Fibroblast of upper back skin (primary cell): ENCODE data around the gene NPAS3.

Experiments
- DNase-seq: peaks from one replicate; pipeline ENCODE4 v3.0.0-alpha.2; 2013

NPAS3 gene

DNA sequence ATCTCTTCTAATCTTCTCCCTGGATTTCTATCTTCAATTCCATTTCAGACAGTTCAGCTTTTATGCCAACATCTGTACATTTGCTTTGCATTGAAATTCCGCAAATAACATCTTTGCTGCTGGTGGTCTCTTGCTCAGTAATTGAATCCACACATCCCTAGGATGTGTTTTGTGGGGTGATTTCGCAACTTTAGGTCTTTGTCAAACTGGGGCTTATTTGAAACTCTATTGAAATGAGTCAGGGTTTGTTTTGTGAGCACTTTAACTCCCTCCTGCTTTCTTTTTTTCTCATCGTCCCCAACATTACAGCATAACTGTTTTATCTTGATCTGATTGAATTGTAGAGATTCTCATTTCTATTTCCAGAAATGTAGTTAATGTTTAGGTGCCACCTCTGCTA lies 404.3 kb downstream of the NPAS3 start:
- DNase-seq: peak; percentile 84

- DNase-seq: peak; percentile 62
These were observed 409.1 kb downstream of the NPAS3 start for GRCh38 chr14:33347796-33348195.

GRCh38 chr14:33348510-33348909 lies 409.8 kb downstream of the NPAS3 start:
- no peak for DNase-seq

- no peak for DNase-seq
These were observed 411.2 kb downstream of the NPAS3 start for GRCh38 chr14:33349871-33350270.

DNA sequence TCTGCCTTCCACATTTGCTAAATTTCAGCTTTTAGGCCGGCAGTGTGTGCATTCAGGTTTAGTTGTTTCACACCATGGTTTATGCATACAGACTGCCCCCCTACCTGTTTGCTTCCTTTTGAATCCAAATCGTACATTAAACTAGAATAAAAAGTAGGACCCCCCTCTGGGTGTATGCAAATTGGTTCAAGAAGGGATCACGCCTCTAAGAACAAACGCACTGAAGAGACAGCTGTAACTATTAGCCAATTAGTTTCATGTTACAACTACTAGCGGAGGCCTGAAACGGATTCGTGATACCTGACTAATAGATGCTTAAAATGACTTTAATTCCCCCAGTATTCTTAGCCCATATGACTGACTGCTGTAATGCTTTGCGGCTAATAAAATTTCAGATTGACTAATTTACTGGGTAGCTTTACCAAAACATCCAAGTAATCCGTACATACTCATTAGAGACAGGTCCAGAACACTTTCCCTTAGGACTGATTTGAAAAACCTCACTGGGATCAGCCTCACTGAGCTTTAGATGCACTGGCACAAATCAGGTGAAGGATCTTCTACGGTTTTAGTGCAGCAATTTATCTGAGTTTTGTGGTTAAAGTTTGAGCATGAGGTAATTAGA lies 411.8 kb downstream of the NPAS3 start:
- no peak for DNase-seq

DNA sequence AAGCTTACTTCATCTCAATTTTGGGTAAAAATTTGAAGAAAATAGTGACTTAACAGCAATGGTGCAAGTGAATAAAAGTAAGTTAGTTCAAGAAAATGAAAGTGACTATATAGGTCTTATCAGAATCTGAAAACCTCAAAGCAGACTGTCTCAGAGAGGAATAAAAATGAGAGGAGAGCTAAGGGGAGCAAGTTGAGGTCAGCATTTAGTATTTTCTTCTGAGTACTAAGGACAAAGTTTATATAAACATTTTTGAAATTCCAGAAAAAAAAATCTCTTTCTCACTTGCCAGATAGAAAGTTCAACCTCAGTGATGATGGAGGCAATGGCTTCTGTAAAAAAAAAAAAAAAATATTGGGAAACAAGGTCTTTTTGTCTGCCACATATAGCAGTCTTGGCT lies 414.1 kb downstream of the NPAS3 start:
- DNase-seq: no peak

- DNase-seq: no peak
These were observed 417.5 kb downstream of the NPAS3 start for GRCh38 chr14:33356181-33356580.

- DNase-seq: no peak
These were observed 418.7 kb downstream of the NPAS3 start for GRCh38 chr14:33357225-33358010.

DNA sequence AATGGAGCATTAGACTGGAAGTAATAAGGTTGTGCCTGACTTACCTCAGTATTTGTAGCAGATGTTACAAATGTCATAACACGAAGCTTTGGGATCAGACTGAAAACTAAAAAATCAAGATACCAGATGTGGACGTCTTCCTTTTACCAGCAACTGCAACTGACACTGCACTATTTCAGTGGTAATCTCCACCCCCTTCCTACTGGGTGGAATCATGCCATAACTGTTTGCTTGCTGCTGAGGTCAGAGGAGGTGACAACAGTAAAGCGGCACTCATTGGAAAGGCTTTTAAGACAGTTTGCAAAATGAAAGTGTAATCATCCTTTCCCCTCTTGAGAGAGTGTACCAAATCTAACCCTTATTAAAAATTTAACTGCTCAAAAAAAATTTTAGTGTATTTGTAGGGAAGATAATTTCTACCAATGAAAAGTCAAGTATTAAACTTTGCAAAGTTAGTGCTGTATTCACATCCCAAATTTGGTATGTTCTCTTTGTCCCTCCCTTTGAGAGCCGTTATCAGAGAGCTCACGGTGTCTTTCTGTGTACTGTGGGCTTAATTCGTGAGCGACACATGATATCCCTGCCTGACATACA lies 420.7 kb downstream of the NPAS3 start:
- no peak for DNase-seq

- DNase-seq: no peak
These were observed 424.3 kb downstream of the NPAS3 start for GRCh38 chr14:33362934-33363333.

DNA sequence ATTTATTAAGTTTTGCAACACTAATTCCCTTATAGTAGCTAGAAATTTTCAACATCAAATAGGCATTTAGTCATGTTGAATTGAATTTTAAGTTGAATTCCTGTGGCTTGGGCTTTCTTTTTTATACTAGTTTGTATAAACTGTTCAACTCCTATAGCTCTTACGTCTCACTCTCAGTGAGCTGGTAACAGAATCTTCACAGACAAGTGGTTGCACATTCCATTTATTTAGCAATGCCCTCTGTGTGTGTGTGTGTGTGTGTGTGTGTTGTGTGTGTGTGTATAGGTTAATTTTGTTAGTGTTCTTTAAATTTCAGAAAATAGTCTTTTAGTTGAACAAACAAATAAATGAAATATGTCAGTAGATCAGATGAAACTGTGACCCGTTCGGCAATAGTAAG lies 425.0 kb downstream of the NPAS3 start:
- peak; percentile 74 for DNase-seq

- DNase-seq: no peak
These were observed 425.8 kb downstream of the NPAS3 start for GRCh38 chr14:33364466-33364865.

DNA sequence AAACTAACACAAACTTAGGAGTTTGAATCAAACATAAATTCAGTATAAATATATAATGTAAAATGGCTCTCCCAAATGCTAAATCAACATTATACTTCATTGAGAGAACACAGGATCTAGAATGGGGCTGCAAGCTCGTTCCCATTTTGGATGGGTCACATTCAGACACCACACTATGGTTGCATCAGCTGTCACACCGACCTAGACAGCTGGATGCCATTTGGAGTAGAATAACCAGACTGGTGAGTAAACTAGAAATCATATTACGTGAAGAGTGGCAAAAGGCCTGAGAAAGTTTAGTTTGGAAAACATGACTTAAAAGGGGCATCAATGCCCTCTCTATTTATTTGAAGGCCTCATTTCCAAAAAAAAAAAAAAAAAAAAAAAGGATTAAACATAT lies 430.4 kb downstream of the NPAS3 start:
- DNase-seq: no peak

- DNase-seq: no peak
These were observed 431.3 kb downstream of the NPAS3 start for GRCh38 chr14:33369972-33370371.

- DNase-seq: no peak
These were observed 431.7 kb downstream of the NPAS3 start for GRCh38 chr14:33370426-33370825.

DNA sequence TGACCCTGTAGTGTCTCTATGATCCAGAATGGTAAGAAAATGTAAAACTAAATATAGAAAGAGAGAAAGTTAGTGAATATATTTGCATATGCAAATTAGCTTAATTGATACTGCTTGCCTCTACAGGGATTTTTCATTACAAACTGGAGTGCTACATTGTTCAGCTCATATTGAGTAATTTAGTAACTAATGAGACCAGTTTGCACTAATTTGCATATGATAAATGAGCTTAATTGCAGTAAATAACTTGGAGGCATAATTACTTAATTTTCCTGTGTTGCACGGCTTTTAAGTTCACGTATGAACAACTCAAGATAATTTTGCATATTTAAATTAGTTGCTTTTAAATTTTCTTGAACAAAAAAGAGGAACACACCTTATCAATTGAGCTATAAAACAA lies 436.5 kb downstream of the NPAS3 start:
- no peak for DNase-seq

GRCh38 chr14:33375786-33376185 lies 437.1 kb downstream of the NPAS3 start:
- peak; percentile 41 for DNase-seq

DNA sequence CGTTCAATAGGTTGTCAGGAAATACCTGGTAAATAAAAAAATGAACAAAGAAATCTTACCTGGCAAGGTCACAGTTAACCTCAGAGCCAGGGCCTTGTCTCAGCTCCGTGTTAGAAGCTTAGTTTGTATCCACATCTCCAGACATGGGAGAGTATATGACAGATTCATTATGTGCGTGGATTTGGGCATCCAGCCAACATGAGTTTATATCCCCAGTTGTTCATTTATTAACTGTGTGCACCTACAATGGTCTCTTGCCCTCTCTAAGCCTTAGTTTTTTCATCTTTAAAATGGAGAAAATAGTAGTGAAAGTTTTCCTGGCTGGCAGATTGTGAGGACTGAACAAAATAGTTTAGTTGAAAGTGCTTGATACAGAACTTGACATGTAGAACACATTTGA lies 437.8 kb downstream of the NPAS3 start:
- DNase-seq: no peak

DNA sequence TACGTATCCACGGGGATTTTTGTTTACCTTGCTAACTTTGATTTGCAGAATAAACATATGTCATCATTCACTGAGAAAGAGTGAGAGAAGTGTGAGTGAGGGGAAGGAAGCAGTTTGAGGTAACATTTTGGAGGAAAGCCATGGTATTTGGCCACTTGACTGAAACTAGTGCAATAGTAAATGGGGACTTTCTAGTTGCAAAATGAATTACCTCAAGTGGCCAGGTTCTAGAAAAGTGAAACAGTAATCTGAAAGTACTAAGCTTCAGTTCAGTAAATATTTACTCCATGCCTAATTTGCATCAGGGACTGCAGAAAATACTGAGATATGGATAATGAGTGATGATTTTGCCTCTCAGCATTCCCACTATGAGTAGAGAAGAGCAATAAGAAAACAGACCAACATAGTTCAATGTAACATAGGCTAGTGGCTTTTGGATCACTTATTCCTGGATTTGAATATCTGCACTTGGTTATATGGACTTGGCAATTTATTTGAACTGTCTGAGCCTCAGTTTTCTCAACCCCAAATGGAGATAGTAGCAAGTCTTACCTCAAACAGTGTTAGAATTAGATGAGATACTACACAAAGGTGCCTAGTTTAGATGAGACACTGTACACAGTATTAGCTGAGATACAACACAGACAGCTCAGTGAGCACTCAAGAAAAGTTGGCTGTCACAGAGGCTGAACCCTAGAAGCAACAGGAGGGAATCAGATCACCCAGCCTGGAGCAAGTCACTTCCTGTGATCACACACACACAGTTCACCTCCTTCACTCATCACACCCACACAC lies 439.1 kb downstream of the NPAS3 start:
- DNase-seq: no peak

DNA sequence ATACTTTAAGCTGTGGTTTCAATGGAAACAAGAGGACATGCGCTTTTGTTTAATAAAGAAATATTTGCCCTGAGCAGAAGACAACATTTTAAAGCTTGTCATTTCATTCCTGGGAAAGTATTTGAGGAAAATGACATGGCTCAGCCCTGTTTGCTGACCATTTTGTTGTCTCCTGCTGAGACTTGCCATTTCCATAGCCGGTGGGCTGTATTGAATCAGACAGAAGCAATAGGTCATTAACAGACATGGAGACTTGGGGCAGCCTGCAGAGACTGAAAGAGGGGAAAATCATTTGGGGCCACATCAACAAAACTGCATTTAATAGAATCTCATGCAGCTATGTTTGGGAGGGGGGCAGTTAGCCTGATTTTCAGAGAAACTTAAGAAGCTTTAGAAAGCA lies 443.0 kb downstream of the NPAS3 start:
- no peak for DNase-seq

DNA sequence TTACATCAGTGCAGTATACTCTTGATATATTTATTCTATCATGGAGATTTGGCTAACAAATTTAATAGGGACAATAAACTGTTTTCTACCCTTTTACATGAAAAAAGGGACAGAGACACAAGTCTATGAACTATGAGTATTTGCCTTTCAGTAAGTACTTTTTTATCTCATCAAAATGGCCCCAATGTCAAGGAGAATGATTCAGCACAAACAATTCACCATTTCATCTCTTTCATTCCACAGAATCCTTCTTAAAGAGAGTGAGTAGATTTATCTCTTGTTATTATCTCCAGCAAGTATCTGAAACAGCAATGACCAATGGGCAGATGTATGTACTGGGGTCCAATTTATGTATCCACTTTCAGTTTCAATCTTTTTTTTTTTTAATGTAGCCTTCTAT lies 447.5 kb downstream of the NPAS3 start:
- DNase-seq: no peak

GRCh38 chr14:33386781-33387180 lies 448.1 kb downstream of the NPAS3 start:
- peak; percentile 55 for DNase-seq

GRCh38 chr14:33390335-33390734 lies 451.7 kb downstream of the NPAS3 start:
- peak; percentile 18 for DNase-seq
